Measurements from ENCODE around the gene HDAC7. TPM values are rescaled to one million over a fixed set of nuclear protein-coding genes. Genes with fewer than 3 reads are reported as not detected.
A peak's percentile ranks its signal among the peaks of the same experiment; 100 is the strongest.

Gene HDAC7
- total RNA-seq, 1 donor = 25.4 TPM

DNA sequence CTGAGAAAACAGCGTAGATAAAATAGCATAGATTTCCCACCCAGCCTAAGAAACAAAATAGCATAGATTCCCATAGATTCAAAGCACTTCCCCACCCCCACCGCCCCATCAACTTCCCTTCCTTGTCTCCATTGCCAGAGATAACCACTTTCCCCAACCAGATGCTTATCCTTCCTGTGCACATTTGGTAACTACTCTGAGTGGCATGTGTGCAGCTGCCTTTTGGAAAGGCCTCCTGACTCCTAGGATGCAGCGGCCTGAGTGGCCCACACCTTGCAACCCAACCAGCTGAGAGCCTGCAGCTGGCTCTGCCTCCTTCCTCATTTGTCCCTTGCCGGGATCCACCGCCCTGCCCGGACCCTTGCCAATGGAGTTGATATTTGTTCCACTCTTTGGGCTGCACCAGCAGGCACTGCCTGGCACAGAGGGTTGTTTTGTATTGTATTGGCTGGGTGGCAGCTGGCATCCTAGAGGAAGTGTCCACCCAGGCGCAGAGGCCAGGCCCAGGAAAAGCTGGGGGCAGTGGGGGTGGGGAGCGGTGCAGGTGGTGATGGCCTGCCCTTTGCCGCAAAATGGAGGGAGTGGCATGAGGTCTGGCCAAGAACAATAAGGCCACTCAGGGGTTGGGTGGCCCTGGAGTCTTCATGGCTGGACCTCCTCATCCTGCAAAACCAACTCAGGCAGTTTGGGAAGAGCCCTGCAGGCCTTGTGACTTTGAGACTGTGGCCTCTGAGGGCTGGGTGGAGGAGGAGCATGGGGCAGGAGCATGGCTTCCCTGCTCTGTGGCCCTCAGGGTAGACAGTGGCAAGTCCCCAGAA is 41.8 kb downstream of the HDAC7 start:
- H3K4me3 ChIP-seq (ENCODE audit: low read length) = no peak overlapping the region
- H3K9me3 ChIP-seq (ENCODE audit: low read depth, low read length) = no peaks in the 10 kb centered on the region
- H3K4me1 ChIP-seq (ENCODE audit: insufficient read depth, low read length) = peaks cover 53% of the 10 kb centered on the region
- H3K27me3 ChIP-seq (ENCODE audit: insufficient read depth, low read length) = no peaks in the 10 kb centered on the region

DNA sequence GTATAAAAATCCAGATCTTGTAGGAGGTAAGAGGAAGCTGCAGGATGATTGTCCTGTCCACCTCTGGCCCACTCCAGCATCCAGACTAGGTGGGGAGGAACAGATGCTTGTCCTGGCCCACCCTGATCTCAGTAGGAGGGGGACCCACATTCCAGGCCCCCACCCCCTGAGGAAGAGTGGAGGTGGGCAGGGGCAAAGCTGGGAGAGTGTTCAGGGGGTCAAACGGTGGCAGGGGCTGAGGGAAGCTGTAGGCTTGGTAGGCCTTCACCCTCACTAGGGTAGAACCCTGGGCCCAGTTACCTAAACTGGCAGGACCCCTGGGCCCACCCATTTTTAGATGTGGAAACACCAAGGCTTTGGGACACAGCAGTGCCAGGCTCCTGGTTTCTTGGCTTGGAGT is 42.6 kb downstream of the HDAC7 start:
- peaks cover 58% of the 10 kb centered on the region for H3K4me1 ChIP-seq (ENCODE audit: insufficient read depth, low read length)
- no peak overlapping the region for H3K4me3 ChIP-seq (ENCODE audit: low read length)
- no peaks in the 10 kb centered on the region for H3K9me3 ChIP-seq (ENCODE audit: low read depth, low read length)
- H3K27me3 ChIP-seq (ENCODE audit: insufficient read depth, low read length) = no peaks in the 10 kb centered on the region

DNA sequence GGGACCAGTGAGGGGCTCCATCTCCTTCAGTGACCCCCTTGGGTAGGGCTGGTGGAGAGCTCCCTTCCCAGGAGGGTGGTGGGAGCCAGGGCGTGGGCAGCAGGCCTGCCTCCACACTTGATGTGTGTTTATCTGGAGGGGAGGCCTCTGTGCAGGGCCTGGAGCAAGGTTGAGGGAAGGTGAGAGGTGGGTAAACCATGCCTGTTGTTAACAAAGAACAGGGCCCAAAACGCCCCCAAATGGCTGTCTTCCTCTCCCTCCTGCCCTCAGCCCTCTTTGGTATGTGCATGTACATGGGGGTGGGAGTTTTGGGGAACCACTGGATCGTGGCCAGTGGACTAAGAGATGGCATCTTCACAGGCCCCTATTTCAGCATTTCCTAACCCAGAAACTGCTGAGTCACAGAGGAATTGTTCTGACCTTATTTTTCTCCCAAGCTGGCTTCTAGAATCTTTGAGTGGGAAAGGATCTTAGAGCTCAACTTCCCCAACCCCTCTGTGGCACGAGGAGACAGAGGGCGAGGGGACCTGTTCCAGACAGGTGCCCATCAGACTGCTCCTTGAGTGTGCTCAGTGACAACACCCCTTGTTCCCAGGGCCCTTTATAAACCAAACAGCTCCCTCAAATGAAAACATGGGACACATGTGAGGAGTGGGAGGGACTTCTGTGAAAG is 43.1 kb downstream of the HDAC7 start:
- Histone ChIP-seq H3K4me1 (ENCODE audit: insufficient read depth, low read length) (peaks cover 58% of the 10 kb centered on the region), H3K4me3 (ENCODE audit: low read length) (no peak overlapping the region)

DNA sequence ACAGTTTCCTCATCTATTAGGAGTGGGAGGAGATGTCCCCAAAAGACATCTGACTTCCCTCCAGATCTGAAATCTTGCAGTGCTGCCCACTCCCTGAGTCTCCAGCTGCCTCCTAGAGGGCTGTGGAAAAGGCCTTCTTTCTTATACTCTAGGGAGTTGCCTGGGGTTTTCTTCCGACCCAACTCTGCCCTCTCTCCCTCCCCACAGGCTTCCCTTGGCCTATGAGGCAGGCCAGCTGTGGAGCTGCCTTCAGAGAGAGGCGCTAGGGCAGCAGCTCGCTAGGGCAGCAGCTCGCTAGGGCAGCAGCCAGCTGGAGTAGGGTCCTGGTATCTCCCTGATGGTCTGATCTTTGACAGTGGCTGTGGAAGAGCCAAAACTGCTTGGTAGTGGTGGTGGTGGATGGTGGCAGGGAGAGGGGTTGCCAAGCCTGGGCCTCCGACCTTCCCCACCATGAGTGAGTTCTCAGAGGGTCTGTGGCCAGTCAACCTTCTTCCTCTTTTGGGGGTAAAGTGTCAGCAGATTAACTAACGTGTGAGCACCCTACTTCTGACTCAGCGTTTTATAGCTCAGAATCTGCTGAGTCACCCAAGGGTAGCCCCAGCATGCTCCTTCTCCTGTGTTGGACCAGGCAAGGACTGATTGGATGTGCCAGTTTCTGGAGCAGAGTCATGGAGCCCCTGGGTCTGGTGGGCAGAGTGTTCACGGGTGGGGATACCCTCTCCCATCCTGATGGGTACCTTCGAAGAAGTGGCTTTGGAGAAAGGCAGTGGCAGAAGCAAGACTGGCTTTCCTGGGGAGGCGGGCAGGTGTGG is 44.4 kb downstream of the HDAC7 start:
- no peaks in the 10 kb centered on the region for H3K27me3 ChIP-seq (ENCODE audit: insufficient read depth, low read length)
- H3K4me1 ChIP-seq (ENCODE audit: insufficient read depth, low read length) = peaks cover 60% of the 10 kb centered on the region
- no peak overlapping the region for H3K4me3 ChIP-seq (ENCODE audit: low read length)
- no peaks in the 10 kb centered on the region for H3K9me3 ChIP-seq (ENCODE audit: low read depth, low read length)

More for the DNA sequence above, 43.1 kb downstream of the HDAC7 start:
- Histone ChIP-seq H3K27me3 (ENCODE audit: insufficient read depth, low read length) (no peaks in the 10 kb centered on the region), H3K9me3 (ENCODE audit: low read depth, low read length) (no peaks in the 10 kb centered on the region)

DNA sequence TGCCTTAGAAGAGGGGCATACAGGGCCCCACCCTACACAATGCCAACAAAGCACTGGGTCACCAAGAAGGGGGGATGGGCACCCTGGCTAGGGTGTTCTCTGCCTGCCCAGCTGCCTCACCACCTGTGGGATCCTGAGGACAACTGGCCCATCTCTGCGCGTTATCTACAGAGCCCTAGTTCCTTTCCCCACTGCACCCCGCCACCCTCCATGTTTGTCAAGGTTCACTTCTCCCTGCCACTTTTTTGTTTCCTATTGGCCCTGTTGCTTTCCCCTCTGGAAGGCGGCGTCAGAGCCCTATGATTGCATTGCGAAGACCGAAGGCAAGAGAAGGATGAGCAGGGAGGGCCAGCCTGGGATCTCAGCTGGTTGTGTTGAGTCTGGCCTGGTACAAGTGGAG is 45.0 kb downstream of the HDAC7 start:
- no peak overlapping the region for H3K4me3 ChIP-seq (ENCODE audit: low read length)
- H3K27me3 ChIP-seq (ENCODE audit: insufficient read depth, low read length) = no peaks in the 10 kb centered on the region
- H3K9me3 ChIP-seq (ENCODE audit: low read depth, low read length) = no peaks in the 10 kb centered on the region
- peaks cover 66% of the 10 kb centered on the region for H3K4me1 ChIP-seq (ENCODE audit: insufficient read depth, low read length)

DNA sequence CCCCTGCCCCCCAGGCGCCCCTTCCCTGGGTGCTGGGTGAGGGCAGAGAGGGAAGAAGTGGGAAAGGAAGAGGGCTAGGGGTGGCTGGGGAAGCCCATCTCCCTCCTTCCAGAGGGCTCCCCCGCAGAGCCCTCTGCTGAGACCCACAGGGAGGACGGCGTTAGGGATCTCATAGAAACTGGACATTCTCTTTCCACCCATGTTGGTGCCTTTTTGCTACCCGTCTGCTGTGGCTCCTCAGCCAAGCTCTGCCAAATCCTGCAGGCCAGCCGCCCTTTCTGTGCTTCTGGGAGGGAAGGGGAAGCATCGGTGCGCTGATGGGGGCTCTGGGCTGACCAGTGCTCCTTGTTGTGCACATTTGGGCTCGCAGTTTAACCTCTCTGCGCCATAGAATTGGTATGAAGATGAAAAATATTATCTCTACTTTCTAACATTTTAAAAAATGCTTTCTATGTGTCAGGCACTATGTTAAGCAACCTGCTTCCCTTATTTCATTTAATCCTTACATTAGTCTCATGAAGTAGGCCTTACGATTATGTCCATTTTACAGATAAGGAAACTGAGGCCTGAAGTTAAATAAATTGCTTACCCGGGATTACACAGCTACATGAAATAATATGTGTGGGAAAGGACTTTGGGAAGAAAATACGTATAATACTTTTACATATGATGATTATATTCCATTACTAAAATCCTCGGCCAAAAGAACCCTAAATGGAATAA is 45.7 kb downstream of the HDAC7 start:
- Histone ChIP-seq H3K27me3 (ENCODE audit: insufficient read depth, low read length) (no peaks in the 10 kb centered on the region), H3K9me3 (ENCODE audit: low read depth, low read length) (no peaks in the 10 kb centered on the region), H3K4me1 (ENCODE audit: insufficient read depth, low read length) (peaks cover 64% of the 10 kb centered on the region), H3K4me3 (ENCODE audit: low read length) (peak overlapping the region; percentile 57)

DNA sequence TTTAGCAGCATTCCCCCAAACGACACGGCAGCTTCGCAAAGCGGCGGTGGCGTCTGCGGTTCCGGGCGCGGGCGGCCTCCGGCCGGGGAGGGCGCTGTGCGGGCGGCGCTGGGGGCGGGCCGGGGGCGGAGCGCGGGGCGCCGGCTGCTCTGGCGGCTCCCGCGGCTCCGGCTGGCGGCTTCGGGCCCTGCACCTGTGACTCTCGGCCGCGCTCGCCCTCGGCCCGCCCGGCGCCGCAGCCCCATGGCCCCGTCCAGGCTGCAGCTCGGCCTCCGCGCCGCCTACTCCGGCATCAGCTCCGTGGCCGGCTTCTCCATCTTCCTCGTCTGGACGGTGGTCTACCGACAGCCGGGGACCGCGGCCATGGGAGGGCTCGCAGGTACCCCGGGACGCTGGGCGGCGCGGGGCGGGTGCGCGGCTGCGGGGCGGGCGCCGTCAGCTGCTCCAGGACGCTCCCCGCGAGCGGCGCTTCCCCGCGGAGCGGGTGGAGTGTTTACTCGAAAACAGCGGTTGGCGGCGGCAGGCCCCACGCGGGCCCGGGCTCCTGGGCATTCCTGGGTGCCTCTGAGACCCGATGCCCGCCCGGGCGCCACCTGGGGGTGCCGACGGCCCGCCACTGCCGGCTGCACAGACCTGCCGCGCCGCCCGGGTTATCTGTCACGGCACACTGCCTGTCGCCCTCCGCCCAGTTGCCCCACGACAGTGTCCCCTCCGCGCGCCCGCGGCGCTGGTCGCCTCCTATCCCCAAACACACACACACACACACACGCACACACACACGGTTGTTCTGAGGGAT is 46.4 kb downstream of the HDAC7 start, which contains the start of gene SLC48A1:
SLC48A1 (plus strand) TSS at position 177 of the 796 bp plus-strand sequence; CDS start at position 244, 67 bp downstream.
- no peaks in the 10 kb centered on the region for H3K9me3 ChIP-seq (ENCODE audit: low read depth, low read length)
- no peaks in the 10 kb centered on the region for H3K27me3 ChIP-seq (ENCODE audit: insufficient read depth, low read length)
- H3K4me1 ChIP-seq (ENCODE audit: insufficient read depth, low read length) = peaks cover 61% of the 10 kb centered on the region
- peak within 1 kb of the TSS; percentile 57 for H3K4me3 ChIP-seq (ENCODE audit: low read length)

DNA sequence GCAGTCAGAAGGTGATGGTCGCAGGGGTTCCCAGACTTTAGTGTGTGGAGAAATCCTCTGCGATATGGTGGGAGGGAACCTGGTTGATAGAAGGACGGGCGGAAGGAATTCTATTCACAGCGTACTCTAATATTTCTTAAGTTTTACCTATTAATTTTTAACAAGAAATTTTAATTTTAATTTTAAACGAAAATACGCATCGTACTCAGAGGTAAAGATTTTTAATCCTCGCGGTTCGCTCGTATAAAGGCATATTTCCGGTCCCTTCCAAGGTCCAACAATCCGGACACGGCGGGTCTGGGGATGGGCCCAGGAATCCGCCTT is 47.0 kb downstream of the HDAC7 start:
- Histone ChIP-seq H3K4me1 (ENCODE audit: insufficient read depth, low read length) (peaks cover 55% of the 10 kb centered on the region), H3K9me3 (ENCODE audit: low read depth, low read length) (no peaks in the 10 kb centered on the region), H3K4me3 (ENCODE audit: low read length) (peak overlapping the region; percentile 57), H3K27me3 (ENCODE audit: insufficient read depth, low read length) (no peaks in the 10 kb centered on the region)

DNA sequence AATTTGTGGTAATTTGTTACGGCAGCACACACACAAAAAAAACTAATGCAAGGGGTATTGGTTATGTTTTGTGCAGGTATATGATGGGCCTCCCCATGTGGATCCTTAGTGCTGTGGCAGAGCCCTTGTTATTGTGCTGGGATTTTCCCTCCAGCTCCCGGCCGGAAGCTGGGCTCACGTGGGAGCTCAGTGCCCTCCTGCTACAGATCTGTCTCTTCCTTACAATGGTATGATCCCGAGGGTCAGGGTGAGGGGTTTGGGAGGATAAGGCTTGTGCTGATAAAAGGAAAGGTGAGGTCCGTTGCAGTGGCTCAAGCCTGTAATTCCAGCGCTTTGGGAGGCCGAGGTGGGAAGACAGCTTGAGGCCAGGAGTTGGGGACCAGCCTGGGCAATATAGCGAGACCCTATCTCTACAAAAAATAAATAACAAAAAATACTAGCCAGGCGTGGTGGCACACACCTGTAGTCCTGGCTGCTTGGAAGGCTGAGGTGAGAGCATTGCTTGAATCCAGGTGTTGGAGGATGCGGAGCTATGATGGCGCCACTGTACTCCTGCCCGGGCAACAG is 47.5 kb downstream of the HDAC7 start:
- H3K27me3 ChIP-seq (ENCODE audit: insufficient read depth, low read length) = no peaks in the 10 kb centered on the region
- no peak overlapping the region for H3K4me3 ChIP-seq (ENCODE audit: low read length)
- H3K9me3 ChIP-seq (ENCODE audit: low read depth, low read length) = no peaks in the 10 kb centered on the region
- peaks cover 50% of the 10 kb centered on the region for H3K4me1 ChIP-seq (ENCODE audit: insufficient read depth, low read length)

DNA sequence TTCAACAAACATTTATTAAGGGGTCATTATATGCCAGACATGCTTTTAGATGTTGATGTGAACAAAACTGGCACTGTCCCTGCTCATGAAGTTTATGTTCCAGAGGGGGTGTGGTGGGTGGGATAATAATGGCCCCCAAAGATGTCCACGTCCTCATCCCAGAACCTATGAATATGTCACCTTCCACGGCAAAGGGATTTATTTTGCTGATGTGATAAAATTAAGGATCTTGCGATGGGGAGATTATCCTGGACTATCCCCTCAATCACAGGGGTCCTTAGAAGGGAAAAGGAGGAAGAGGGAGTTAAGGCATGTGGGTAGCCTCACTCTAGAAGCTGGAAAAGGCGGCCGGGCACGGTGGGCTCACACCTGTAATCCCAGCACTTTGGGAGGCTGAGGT is 48.4 kb downstream of the HDAC7 start:
- Histone ChIP-seq H3K27me3 (ENCODE audit: insufficient read depth, low read length) (no peaks in the 10 kb centered on the region), H3K9me3 (ENCODE audit: low read depth, low read length) (no peaks in the 10 kb centered on the region), H3K4me3 (ENCODE audit: low read length) (no peak overlapping the region), H3K4me1 (ENCODE audit: insufficient read depth, low read length) (peaks cover 46% of the 10 kb centered on the region)

DNA sequence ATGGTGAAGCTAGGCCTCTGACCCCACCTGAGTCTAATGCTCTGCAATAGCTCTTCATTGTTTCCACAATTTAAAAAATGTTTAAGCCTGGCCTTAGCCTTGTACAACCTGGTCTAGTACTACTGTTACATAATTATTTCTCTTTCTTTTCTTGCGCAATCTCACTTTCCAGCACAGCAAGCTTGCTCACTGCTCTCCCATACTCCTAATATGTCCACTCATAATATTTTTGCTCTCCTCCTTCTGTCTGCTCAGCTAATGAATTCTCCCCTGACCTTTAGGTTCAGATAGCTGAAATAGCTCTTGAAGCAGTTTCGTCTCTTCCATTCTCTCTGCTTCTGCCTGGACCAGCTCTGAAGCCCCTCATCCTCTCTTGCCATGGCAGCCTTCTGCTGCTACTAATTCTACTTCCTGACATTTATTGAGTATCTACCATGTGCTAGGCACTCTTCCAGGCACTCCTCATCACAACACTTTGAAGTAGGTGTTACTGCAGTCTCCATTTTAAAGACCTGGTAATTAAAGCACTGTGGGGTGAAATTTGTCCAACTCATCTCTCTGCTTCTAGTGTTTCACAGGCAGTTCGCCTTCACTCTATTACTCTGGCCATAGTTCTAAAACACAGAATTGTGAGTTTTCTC is 49.5 kb downstream of the HDAC7 start:
- H3K27me3 ChIP-seq (ENCODE audit: insufficient read depth, low read length) = no peaks in the 10 kb centered on the region
- H3K4me3 ChIP-seq (ENCODE audit: low read length) = no peak overlapping the region
- no peaks in the 10 kb centered on the region for H3K9me3 ChIP-seq (ENCODE audit: low read depth, low read length)
- peaks cover 38% of the 10 kb centered on the region for H3K4me1 ChIP-seq (ENCODE audit: insufficient read depth, low read length)

DNA sequence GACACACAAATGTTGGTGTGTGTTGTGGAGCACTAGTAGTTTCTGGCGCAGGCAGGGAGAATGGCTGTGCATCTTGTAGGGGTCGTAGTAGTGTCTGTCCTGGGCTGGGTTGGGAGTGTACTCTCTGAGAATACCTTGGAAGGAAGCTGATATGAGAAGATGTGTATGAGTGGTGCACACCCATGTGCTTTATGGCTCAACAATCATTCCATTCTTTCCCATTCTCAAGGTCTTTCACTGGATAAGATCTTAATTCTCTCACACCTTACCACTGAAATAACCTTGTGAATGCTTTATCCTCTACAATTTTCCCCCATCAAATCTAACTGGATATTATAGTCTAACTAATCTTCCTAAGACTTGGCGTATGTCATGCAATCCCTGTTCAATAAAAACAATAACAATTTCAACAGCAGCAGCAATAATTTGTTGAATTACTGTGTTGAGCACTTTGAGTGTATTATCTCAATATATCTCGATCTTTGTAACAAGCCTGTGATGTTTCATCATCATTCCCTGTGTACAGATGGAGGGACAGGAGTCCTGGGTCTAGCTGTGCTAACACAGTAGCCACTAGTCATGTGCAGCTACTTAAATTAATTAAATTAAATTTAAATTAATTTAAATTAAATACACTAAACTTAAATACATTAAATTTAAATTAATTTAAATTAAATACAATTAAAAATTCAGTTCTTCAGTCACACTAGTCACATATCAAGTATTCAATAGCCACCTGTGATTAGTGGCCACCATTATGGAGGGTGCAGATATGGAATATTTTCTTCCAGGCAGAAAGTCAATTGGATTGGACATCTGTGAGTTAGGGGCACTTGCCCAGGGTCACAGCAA is 50.2 kb downstream of the HDAC7 start:
- no peaks in the 10 kb centered on the region for H3K27me3 ChIP-seq (ENCODE audit: insufficient read depth, low read length)
- no peak overlapping the region for H3K4me3 ChIP-seq (ENCODE audit: low read length)
- H3K4me1 ChIP-seq (ENCODE audit: insufficient read depth, low read length) = peaks cover 31% of the 10 kb centered on the region
- H3K9me3 ChIP-seq (ENCODE audit: low read depth, low read length) = no peaks in the 10 kb centered on the region

DNA sequence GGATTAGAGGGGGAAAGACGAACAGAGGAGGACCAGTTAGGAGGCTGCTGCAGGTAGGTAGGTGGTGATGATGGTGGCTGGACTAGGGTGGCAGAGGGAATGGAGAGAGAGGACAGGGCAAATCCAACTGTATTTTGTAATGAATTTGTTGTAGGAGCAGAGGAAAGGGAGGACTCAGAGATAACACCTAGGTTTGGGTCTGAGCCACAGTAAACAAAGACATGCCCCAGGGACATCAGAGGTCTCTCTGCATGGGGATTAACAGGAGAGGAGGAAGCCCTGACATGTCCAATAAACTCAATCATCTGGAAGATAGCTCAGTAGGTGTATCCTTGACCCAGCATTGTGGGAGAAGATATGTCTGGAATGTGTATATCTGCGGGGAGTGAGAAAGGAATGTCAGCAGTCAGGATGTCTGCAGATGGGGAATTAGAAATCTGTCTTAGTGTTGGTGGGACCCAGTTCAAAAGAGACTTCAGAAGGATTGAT is 51.3 kb downstream of the HDAC7 start:
- Histone ChIP-seq H3K4me3 (ENCODE audit: low read length) (no peak overlapping the region), H3K4me1 (ENCODE audit: insufficient read depth, low read length) (peaks cover 22% of the 10 kb centered on the region), H3K27me3 (ENCODE audit: insufficient read depth, low read length) (no peaks in the 10 kb centered on the region), H3K9me3 (ENCODE audit: low read depth, low read length) (no peaks in the 10 kb centered on the region)

Data from mononuclear cell (primary cell).